GM19099 (cell line): ENCODE data around the gene LKAAEAR1.

ENCODE experiments used
- POLR2A ChIP-seq: IDR thresholded peaks from 3 replicates; pipeline ENCODE4 v1.6.1; 2011; ENCODE audit warnings: low read depth; ENCODE audit not compliant: insufficient read length; ENCODE audit errors: extremely low read depth

LKAAEAR1 gene, protein sequence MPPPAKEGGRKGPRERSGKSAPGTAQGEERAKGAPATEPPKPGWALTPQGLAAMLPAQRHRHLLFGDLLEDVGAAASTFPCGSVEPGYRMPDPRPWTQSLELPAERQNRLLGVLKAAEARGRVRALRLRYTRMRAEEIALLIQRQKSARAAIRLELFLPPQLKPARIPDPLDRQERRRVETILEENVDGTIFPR

DNA sequence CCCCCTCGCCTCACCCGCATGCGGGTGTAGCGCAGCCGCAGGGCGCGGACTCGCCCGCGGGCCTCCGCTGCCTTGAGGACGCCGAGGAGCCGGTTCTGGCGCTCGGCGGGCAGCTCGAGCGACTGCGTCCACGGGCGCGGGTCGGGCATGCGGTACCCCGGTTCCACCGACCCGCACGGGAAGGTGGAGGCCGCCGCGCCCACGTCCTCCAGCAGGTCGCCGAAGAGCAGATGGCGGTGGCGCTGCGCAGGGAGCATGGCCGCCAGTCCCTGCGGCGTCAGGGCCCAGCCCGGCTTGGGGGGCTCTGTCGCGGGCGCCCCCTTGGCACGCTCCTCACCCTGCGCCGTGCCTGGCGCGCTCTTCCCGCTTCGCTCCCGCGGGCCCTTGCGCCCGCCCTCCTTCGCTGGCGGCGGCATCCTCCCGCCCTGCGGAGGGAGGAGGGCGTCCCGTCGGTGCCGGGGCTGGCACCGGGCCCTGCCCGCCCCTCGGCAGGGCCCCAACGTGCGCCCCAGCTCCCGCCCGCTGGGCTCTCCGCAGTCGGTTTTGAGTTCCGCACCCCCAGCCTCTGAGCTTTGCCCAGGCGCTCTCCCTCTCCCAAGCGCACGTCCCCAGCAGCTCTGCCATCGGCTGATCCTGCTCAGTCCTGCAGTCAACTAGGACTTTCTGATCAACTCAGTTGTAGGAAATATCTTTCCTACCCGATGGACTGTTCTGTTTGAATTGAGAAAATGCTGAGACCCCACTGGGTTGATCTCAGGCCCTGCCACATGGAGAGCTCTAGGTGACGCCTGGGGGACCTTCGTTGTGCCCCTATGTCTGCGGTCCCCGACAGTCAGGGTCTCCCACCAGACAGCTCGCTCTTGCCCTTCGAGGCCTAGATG is at the start of gene LKAAEAR1:
LKAAEAR1 (minus strand) TSS at position 595 of the 881 bp plus-strand sequence; CDS start at position 416, 179 bp downstream.
- TF ChIP-seq POLR2A = no peak

DNA sequence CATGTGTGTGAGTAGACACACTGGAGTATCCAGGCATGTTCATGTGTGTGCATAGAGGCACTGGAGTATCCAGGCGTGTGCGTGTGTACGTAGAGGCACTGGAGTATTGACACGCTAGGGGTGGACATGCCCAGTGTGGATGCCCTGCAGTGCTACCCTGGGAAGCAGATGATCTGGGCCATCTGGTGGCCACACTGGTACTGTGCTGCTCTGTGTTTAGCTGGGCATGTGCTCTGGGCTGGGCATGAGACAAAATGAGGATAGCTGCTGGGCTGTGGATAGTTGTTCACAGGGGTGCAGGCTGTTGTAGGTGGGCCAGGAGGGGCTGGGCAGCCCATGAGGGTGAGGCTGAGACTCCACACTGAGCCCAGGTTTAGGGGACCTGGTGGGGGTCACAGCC is 47.2 kb upstream of the LKAAEAR1 start:
- no peak for TF ChIP-seq POLR2A

DNA sequence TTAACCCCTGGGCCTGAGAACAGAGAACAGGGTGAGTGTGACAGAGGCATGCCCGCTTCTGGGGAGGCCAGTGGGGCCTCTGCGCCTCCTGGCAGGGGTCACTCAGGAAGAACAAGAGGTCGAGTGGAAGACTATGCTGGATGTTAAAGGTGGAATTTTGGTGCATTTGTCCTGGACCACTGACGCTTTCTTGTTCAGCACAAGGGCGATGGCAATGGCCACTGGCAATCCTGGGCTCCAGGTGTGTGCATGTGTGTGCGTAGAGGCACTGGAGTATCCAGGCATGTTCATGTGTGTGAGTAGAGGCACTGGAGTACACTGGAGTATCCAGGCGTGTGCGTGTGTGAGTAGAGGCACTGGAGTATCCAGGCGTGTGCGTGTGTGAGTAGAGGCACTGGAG is 46.7 kb upstream of the LKAAEAR1 start:
- TF ChIP-seq POLR2A = no peak

DNA sequence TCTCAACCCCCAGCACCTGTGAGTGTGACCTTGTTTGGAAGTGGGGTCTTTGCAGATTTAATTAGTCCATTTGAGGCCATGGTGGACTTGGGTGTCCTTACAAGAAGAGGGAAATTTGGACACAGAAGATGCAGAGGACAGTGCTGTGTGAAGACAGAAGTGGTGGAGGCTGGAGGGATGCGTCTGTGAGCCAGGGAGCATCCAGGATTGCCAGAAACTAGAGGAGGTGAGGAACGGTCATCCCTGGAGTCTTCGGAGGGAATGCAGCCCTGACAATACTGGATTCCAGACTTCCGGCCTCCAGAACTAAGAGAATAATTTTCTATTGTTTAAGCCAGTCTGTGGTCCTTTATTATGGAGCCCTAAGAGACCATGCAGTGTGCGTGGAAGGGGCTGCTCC is 46.1 kb upstream of the LKAAEAR1 start:
- TF ChIP-seq POLR2A = no peak

DNA sequence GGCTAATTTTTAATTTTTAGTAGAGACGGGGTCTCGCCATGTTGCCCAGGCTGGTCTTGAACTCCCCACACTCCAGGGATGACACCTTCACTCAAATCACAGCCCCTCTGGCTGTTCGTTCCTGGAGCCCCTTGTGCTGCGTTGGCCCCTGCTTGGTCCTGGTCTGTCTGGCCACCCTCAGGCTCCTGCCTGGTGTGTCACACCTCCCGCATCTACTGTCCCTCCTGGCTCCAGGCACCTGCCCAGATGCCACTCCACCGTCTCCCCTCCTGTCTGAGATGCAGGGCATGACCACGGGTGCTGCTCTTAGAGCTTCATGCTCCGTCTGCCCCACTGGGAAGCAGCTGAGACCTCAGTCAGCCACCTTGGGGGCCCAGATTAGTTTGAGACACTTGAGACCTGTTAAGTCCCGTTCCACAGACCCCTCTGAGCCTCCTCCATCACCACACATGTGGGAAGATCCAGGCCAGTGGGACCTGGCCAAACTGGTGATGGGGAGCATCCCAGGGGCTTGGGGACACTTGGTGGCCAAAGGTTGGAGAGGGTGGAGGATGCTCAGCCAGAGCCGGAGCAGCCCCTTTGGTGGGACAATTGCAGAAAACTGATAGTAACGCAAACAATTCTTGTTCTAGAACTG is 45.1 kb upstream of the LKAAEAR1 start:
- TF ChIP-seq POLR2A = no peak

DNA sequence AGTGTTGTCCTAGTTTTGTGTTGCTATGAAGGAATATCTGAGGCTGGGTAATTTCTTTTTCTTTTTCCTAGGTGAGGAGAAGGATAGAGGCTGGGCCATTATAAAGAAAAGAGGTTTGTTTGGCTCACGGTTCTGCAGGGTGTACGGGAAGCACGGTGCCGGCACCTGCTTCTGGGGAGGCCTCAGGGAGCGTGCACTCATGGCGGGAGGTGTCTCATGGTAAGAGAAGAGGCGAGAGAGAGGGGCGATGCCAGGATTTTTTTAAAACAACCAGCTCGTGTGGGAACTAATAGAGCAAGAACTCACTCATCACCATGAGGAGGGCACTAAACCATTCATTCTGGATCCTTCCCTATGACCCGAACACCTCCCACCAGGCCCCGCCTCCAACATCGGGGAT is 37.4 kb upstream of the LKAAEAR1 start:
- TF ChIP-seq POLR2A = no peak

DNA sequence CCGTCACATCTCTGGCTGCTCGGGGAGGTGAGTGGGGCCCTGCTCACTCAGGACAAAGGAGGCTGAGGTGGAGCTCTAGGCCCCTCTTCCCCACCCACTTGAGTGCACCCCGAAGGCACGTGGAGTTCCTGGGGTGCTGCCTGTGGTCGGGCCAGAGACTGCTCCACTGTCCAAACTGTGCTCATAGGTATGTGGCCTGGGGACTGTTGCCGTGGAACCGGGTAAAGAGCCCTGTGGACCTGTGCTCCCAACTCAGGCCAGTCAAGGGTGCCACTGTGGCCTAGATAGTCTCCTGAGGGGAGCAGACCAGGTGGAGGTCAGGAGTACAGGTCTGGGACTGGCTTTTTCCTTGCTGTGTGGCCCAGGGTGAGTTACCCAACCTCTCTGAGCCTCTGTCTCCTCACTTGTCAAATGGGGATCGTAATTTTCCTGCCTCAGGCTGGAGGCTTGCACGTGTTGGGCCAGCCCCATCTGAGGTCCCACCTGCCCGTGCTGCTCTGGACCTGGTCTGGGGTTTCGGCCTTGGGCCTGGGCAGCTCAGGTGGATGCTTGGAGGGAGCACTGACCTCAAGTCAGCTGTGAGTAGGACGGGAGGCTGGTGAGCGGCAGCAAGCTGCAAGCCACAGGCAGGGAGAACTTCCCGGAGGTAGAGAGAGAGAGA is 35.6 kb upstream of the LKAAEAR1 start:
- no peak for TF ChIP-seq POLR2A

DNA sequence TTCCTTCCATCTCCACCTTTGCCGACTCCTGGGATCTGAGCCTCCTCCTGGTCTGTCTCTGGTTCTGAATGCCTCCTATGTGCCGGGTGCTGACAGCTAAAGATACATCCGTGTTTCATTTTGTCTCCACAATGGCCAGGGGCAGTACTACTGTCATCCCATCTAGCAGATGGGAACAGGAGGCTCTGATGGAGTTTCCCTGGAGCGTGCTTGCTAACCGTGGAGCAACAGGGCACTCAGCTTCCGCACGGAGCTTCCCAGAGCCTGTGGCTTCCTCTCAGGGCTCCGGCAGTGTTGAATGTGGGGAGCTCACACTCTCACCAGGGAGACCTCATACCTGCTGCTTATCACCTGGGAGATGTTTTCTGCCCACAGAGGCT is 35.1 kb upstream of the LKAAEAR1 start:
- no peak for TF ChIP-seq POLR2A

DNA sequence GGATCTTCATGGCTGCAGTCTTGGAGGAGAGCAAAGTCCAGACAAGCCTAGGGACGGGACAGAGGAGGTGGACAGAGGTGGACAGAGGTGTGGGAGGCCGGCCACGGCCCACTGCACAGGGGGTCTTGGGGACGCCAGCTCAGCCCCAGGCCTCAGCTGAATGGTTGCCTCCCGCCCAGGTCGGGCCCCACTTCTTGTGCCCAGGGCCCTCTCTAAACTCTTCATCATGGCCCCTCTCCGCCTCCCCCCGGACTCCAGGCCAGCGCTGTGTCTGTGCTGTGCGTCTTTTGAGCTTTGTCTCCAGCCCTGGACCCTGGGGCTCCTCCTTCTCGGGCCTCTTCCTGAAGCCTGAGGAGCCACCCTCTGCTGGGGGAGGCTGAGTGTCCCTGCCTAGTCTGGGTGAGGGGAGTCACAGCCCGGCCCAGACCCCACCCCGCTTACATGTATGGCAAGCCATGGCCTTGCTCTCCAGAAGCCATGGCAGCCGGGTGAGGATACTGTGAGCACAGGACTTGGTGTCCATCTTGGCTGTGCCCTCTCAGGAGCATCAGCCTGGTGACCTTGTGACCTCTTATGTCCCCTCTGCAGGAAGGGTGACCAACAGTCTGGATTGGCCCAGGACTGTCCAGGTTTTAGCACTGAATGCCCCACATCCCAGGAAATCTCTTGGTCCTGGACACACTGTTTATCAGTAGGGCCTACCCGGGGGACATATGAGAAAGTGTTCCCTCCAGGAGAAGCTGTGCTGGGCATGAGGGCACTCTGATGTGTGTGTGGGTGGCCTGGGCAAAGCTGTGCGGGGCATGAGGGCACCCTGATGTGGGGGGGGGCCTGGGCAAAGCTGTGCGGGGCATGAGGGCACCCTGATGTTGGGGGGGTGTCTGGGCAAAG is 32.6 kb upstream of the LKAAEAR1 start:
- TF ChIP-seq POLR2A = no peak

DNA sequence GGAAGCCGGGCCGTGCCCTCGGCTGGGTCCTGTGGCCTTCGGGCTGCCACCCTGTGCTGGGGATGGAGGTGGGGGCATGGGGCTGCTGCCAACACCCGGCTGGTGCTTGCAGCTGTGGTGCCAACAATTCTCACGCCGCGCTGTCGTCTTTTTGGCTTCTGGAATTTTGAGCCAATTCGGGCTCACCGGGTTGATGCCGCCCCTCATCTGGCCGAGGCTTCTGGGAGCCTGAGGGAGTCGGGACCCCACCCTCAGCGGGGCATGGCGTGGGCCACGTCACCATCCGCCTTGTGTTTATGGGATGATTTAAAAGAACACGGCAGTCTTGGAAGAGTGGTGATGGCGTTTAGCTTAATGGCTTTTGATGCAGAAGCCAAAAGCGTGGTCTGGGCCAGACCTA is 31.8 kb upstream of the LKAAEAR1 start:
- TF ChIP-seq POLR2A = no peak

DNA sequence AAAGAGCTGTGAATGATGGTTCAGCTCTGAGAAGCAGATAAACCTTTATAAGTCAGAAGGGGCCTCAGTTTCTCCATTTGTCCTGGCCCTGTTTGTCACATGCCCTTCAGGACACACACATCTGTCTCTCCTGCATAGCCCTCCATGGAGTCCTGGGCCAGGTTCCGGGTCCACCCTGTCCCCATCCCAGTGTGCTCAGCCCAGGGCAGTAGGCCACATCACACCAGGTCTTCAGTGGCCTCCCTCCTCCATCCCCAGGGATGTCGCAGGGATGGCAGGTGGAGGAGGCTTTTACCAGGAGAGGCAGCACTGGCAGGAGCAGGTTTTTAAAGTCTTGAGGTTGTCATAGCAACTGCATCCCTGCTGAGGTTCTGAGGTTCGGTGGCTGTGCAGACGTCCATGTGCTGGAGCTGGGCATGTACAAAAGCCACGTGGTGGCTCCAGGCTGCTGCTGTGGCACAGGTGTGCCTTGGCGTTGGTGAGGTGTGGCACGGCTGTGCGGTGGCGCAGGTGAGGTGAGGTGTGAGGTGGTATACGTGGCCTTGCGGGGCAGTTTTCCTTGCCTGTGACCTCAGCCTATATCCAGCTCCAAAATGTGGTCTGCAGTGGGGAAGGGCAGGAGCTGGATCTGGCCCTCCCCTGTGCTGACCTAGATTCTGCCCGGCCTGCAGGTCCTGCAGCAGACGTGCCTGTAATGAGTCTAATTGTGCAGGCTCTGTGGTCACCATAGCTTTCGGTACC is 31.1 kb upstream of the LKAAEAR1 start:
- TF ChIP-seq POLR2A = no peak

DNA sequence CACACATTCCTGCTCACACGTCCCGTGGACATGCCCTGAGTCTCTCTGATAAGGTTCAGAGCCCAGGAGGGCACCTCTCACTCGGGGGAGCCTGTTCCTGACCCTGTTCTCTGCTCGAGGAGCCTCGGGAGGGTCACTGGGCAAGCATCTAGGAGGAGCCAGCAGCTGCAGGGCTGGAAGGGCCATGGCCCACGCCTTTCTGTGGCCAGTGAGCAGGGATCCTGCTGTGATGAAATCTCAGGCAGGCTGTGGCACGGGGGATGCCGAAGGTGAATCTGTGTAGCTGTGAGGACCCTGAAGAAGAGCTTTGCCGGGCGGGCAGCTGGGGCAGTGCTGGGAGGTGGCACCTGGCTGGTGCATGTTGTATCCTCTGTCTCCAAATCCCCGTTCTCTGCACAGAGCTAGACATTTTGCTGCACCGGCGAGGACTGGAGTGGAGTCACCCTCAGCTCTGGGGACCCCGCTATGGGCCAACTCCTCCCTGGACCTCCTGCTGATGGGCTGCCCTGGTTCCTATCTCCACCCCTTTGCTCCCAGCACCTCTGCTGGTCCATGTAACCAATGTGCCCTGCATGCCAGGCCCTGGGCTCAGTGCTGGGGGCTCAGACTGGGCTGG is 30.3 kb upstream of the LKAAEAR1 start:
- TF ChIP-seq POLR2A = no peak

DNA sequence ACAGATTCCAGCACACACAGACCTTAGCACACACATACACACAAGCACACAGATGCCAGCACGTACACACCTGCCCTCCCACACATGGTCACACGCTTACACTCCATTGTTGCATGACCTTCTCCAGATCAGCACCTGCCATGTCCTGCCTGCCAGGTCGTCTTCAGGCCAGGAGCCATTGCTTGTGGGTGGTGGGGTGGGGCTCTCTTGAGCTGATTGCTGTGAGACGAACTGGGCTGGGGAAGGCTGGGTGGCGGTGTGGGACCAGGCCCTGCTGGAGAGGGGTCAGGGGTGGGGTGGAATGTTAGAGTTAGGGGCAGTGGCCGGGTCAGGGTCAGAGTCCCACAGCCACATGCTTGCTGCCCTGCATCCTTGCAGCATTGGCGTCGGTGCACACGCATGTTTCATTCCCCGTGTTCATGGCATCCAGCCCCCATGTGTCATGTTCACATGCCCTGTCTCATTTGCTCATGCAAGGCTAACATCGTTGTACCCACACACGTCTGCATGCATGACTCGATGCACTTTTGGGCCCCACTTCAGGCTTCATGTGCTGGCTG is 29.7 kb upstream of the LKAAEAR1 start:
- no peak for TF ChIP-seq POLR2A
